Upper lobe of left lung (tissue), 6 donors: ENCODE data around the gene IYD. TPM values are rescaled to one million over a fixed set of nuclear protein-coding genes. Genes with fewer than 3 reads are reported as not detected.

Experiments
- ATAC-seq, 2 donors: fragments of 200-7000 bp; cut with Tn5 transposase; one replicate each; pipeline ENCODE4 v1.9.1; 2022; ENCODE audit warnings: mild to moderate bottlenecking in 2 of 2, moderate library complexity in 2 of 2; ENCODE audit not compliant: low FRiP score in 2 of 2
- DNase-seq, 2 donors: peaks; one replicate each; pipeline ENCODE4 v3.0.0-alpha.2; 2019 to 2020
- H3K27ac ChIP-seq, 4 donors: fragments of 200-600 bp; sonication (generic); one replicate each; pipeline ENCODE4 v1.5.1; 2016 to 2019
- H3K27me3 ChIP-seq, 4 donors: fragments of 200-600 bp; sonication (generic); one replicate each; pipeline ENCODE4 v1.5.1; 2017 to 2019
- H3K36me3 ChIP-seq, 4 donors: fragments of 200-600 bp; sonication (generic); one replicate each; pipeline ENCODE4 v1.5.1; 2016 to 2019
- H3K4me1 ChIP-seq, 4 donors: fragments of 200-600 bp; sonication (generic); one replicate each; pipeline ENCODE4 v1.5.1; 2018 to 2019
- H3K4me3 ChIP-seq, 4 donors: fragments of 200-600 bp; sonication (generic); one replicate each; pipeline ENCODE4 v1.5.1; 2017 to 2019; ENCODE audit warnings: mild to moderate bottlenecking in 2 of 4, moderate library complexity in 1 of 4
- H3K9me3 ChIP-seq, 4 donors: fragments of 200-600 bp; sonication (generic); one replicate each; pipeline ENCODE4 v1.5.1; 2018 to 2019
- CTCF ChIP-seq, 6 experiments: fragments of 450-650 bp in 4 of 6; fragments of 200-600 bp in 2 of 6; sonication (generic) in 2 of 6; IDR thresholded peaks; one replicate each; pipeline ENCODE4 v1.5.1; 2016 to 2019; ENCODE audit warnings: antibody characterized with exemption in 6 of 6
- EP300 ChIP-seq, 4 donors: sonication (generic); formaldehyde crosslinking; IDR thresholded peaks; one replicate each; pipeline ENCODE4 v1.5.1; 2017; ENCODE audit warnings: antibody characterized with exemption in 4 of 4, control low read depth in 2 of 4
- POLR2A ChIP-seq, 4 donors: fragments of 450-650 bp; IDR thresholded peaks; one replicate each; pipeline ENCODE4 v1.5.1; 2016 to 2017; ENCODE audit warnings: antibody characterized with exemption in 4 of 4, mild to moderate bottlenecking in 2 of 4
- POLR2AphosphoS5 ChIP-seq, 2 donors: sonication (generic); formaldehyde crosslinking; IDR thresholded peaks; one replicate each; pipeline ENCODE4 v1.5.1; 2017; ENCODE audit warnings: antibody characterized with exemption in 2 of 2
- WGBS, 2 donors: methylation state at CpG; one replicate each; pipeline ENCODE4 v1.1.5; 2017 to 2018; 5-methylcytosine and 5-hydroxymethylcytosine counted together
- small RNA-seq, 4 donors: library from RNA; depleted of rRNA; stranded (forward); fragments of <200 nt; gene quantifications; one replicate each; pipeline ENCODE3, GENCODE V24; 2016
- total RNA-seq, 6 donors: library from RNA; depleted of rRNA in 4 of 6; stranded (reverse); fragments of >200 nt in 4 of 6; gene quantifications; one replicate each; pipeline versions ENCODE4 v1.1.0 to v1.2.1, GENCODE V29; 2016 to 2021
- donor health status: DM: no; HTN: no; CAD: no; lungs with moderate emphysema.
- donor health status: DM: no; HTN: yes; CAD: no; lungs with severe emphysema.

Gene IYD
- total RNA-seq, 6 donors from 2014 or later: under 0.01 to 3.2 (median 1.7) TPM

- peaks cover 0 to 14% (median 0%) of the 10 kb centered on the region in 4 donors for H3K4me1 ChIP-seq
- no peak for ATAC-seq
- no peaks in the 10 kb centered on the region for H3K9me3 ChIP-seq
- WGBS, 2 donors: 89 to 97% methylated on average over 3 of the region's 3 CpGs
- no peak overlapping the region for H3K27ac ChIP-seq
- H3K36me3 ChIP-seq: no peaks in the 10 kb centered on the region
- H3K4me3 ChIP-seq: no peak overlapping the region
- no peaks in the 10 kb centered on the region for H3K27me3 ChIP-seq
- no peak for TF ChIP-seq EP300 (IDR thresholded peaks at IDR 0.05)
- TF ChIP-seq POLR2A (IDR thresholded peaks at IDR 0.05): no peak
- TF ChIP-seq POLR2AphosphoS5 (IDR thresholded peaks at IDR 0.05): no peak
- no peak for TF ChIP-seq CTCF (IDR thresholded peaks at IDR 0.05)
- no peak for DNase-seq
Observed at GRCh38 chr6:150450918-150451317, 82.1 kb downstream of the IYD start.

- no peak for TF ChIP-seq CTCF (IDR thresholded peaks at IDR 0.05)
- Histone ChIP-seq H3K36me3 (no peaks in the 10 kb centered on the region), H3K27ac (no peak overlapping the region), H3K27me3 (no peaks in the 10 kb centered on the region), H3K4me3 (no peak overlapping the region), H3K9me3 (no peaks in the 10 kb centered on the region), H3K4me1 (peaks cover 0 to 14% (median 0%) of the 10 kb centered on the region in 4 donors)
- ATAC-seq (no peak), DNase-seq (no peak)
- WGBS, 2 donors: 92 to 93% methylated on average over 13 of the region's 13 CpGs
Observed at GRCh38 chr6:150451807-150452427, 83.1 kb downstream of the IYD start.

GRCh38 chr6:150452428-150453243, 83.8 kb downstream of the IYD start:
- DNase-seq: peak in 1 of 2 donors; percentile 65
- no peaks in the 10 kb centered on the region for H3K27me3 ChIP-seq

GRCh38 chr6:150453357-150453756, 84.5 kb downstream of the IYD start:
- H3K4me1 ChIP-seq: peaks cover 0 to 14% (median 0%) of the 10 kb centered on the region in 4 donors
- H3K4me3 ChIP-seq: no peak overlapping the region
- peak overlapping the region in 1 of 4 donors; percentile 18 for H3K27ac ChIP-seq
- no peaks in the 10 kb centered on the region for H3K27me3 ChIP-seq
- TF ChIP-seq POLR2AphosphoS5 (IDR thresholded peaks at IDR 0.05) (no peak), CTCF (IDR thresholded peaks at IDR 0.05) (no peak), EP300 (IDR thresholded peaks at IDR 0.05) (no peak), POLR2A (IDR thresholded peaks at IDR 0.05) (no peak)
- ATAC-seq (no peak), DNase-seq (no peak)
- H3K9me3 ChIP-seq: no peaks in the 10 kb centered on the region
- WGBS, 2 donors: 96 to 98% methylated on average over 2 of the region's 2 CpGs
- H3K36me3 ChIP-seq: no peaks in the 10 kb centered on the region

More at GRCh38 chr6:150452428-150453243, 83.8 kb downstream of the IYD start:
- WGBS, 2 donors: 58 to 64% methylated on average over 14 to 18 of the region's 18 CpGs
- TF ChIP-seq CTCF (IDR thresholded peaks at IDR 0.05) (no peak), POLR2AphosphoS5 (IDR thresholded peaks at IDR 0.05) (no peak), EP300 (IDR thresholded peaks at IDR 0.05) (peak in 1 of 4 donors; percentile 41), POLR2A (IDR thresholded peaks at IDR 0.05) (no peak)
- Histone ChIP-seq H3K9me3 (no peaks in the 10 kb centered on the region), H3K36me3 (no peaks in the 10 kb centered on the region), H3K27ac (peak overlapping the region in 1 of 4 donors; percentile 18), H3K4me1 (peaks cover 0 to 14% (median 0%) of the 10 kb centered on the region in 4 donors), H3K4me3 (no peak overlapping the region)
- peak; percentile 40 to 84 for ATAC-seq

Small RNA genes within 50 kb of the gene (small RNA-seq; reads per million reads assigned to genes)
- gene RNU4-7P: 0 to 0.22 (median 0.10) reads per million in 4 donors

Other genes with a start within 250 kb of the IYD start
- gene PPP1R14C, start 226.0 kb upstream of the IYD start, total RNA-seq: 10 to 100 TPM; 12.0 to 34.5 (median 16.8) TPM
- 10 to 100 TPM; 16.3 to 45.4 (median 29.2) TPM for gene PLEKHG1, start 230.9 kb downstream of the IYD start, total RNA-seq